Measurements from ENCODE around the gene TRPM3.

TRPM3 gene

GRCh38 chr9:70499621-70500020 is 621.8 kb downstream of the TRPM3 start:
- DNase-seq: no peak

GRCh38 chr9:70498866-70499265 is 622.6 kb downstream of the TRPM3 start:
- no peak for DNase-seq

GRCh38 chr9:70496244-70496643 is 625.2 kb downstream of the TRPM3 start:
- DNase-seq: no peak

- DNase-seq: no peak
Observed at GRCh38 chr9:70495514-70495913, 625.9 kb downstream of the TRPM3 start.

GRCh38 chr9:70494221-70494620 is 627.2 kb downstream of the TRPM3 start:
- no peak for DNase-seq

GRCh38 chr9:70493029-70493428 is 628.4 kb downstream of the TRPM3 start:
- DNase-seq: no peak

GRCh38 chr9:70492319-70492777 is 629.1 kb downstream of the TRPM3 start:
- DNase-seq: no peak

- no peak for DNase-seq
Observed at GRCh38 chr9:70491426-70492318, 629.7 kb downstream of the TRPM3 start.

- DNase-seq: no peak
Observed at GRCh38 chr9:70490478-70490877, 630.9 kb downstream of the TRPM3 start.

- DNase-seq: no peak
Observed at GRCh38 chr9:70488793-70489105, 632.7 kb downstream of the TRPM3 start.

- no peak for DNase-seq
Observed at GRCh38 chr9:70488098-70488792, 633.2 kb downstream of the TRPM3 start.

- DNase-seq: no peak
Observed at GRCh38 chr9:70486127-70486526, 635.3 kb downstream of the TRPM3 start.

- no peak for DNase-seq
Observed at GRCh38 chr9:70485273-70485858, 636.1 kb downstream of the TRPM3 start.

- DNase-seq: no peak
Observed at GRCh38 chr9:70484232-70485130, 636.9 kb downstream of the TRPM3 start.

GRCh38 chr9:70481471-70481870 is 640.0 kb downstream of the TRPM3 start:
- DNase-seq: no peak

GRCh38 chr9:70480405-70480980 is 640.9 kb downstream of the TRPM3 start:
- no peak for DNase-seq

- no peak for DNase-seq
Observed at GRCh38 chr9:70479880-70480291, 641.5 kb downstream of the TRPM3 start.

Data from NCI-H1436 treated with DMSO at 0.1 percent for 48 hours (cell line).